Dermis microvascular lymphatic vessel endothelial cell (primary cell): ENCODE data around the gene SPZ1. TPM values are rescaled to one million over a fixed set of nuclear protein-coding genes. Genes with fewer than 3 reads are reported as not detected.
"Not testable (repeated sequence)": the region's sequence is repeated elsewhere in the genome, so short reads cannot be mapped to it uniquely, and the experiment has no call there.

Source experiments
- DNase-seq, 2 donors: peaks; one replicate each; pipeline versions ENCODE4 v3.0.0 to v3.0.0-alpha.2; 2010; ENCODE audit warnings: low read depth in 2 of 2
- total RNA-seq: library from RNA; depleted of rRNA; stranded (reverse); fragments of >200 nt; gene quantifications from 2 replicates; pipeline ENCODE4 v1.2.1, GENCODE V29; 2014

SPZ1 gene
- total RNA-seq, 1 donor from 2014 or later = not detected

- DNase-seq = no peak
These were observed 19.3 kb downstream of the SPZ1 start for GRCh38 chr5:80339116-80339515.

GRCh38 chr5:80341016-80341775 lies 21.4 kb downstream of the SPZ1 start:
- DNase-seq = no peak

GRCh38 chr5:80343067-80343466 lies 23.3 kb downstream of the SPZ1 start:
- no peak for DNase-seq

GRCh38 chr5:80346055-80346454 lies 26.3 kb downstream of the SPZ1 start:
- peak; percentile 5 to 37 for DNase-seq

- no peak for DNase-seq
These were observed 28.4 kb downstream of the SPZ1 start for GRCh38 chr5:80348171-80348570.

- not testable (repeated sequence) for DNase-seq
These were observed 31.2 kb downstream of the SPZ1 start for GRCh38 chr5:80351019-80351418.

- no peak for DNase-seq
These were observed 35.9 kb downstream of the SPZ1 start for GRCh38 chr5:80355686-80356085.

GRCh38 chr5:80357671-80358070 lies 37.9 kb downstream of the SPZ1 start:
- no peak for DNase-seq

- no peak for DNase-seq
These were observed 41.2 kb downstream of the SPZ1 start for GRCh38 chr5:80360914-80361444.

GRCh38 chr5:80364892-80365291 lies 45.1 kb downstream of the SPZ1 start:
- no peak for DNase-seq

- DNase-seq = no peak
These were observed 49.1 kb downstream of the SPZ1 start for GRCh38 chr5:80368661-80369480.

- no peak for DNase-seq
These were observed 49.7 kb downstream of the SPZ1 start for GRCh38 chr5:80369521-80369920.

- DNase-seq = no peak
These were observed 50.6 kb downstream of the SPZ1 start for GRCh38 chr5:80370390-80370789.

Other genes with a start within 250 kb of the SPZ1 start
- 14.0 and 26.8 TPM in 2 replicates for gene SERINC5, start 64.0 kb upstream of the SPZ1 start, total RNA-seq
- 25.2 and 34.8 TPM in 2 replicates for gene ZFYVE16, start 88.1 kb downstream of the SPZ1 start, total RNA-seq
- 1.9 and 2.3 TPM in 2 replicates for gene FAM151B, start 168.1 kb downstream of the SPZ1 start, total RNA-seq